H9 (cell line): ENCODE data around the gene FOLR2. TPM values are rescaled to one million over a fixed set of nuclear protein-coding genes. Genes with fewer than 3 reads are reported as not detected.

Source experiments
- DNase-seq: peaks from one replicate; pipeline ENCODE4 v3.0.0-alpha.2; 2017
- H2AFZ ChIP-seq: one replicate; pipeline ENCODE4 v1.6.1; 2013; ENCODE audit warnings: mild to moderate bottlenecking, low read length, control low read depth, moderate library complexity
- H2AK5ac ChIP-seq: 2 replicates; pipeline ENCODE4 v1.6.1; 2013; ENCODE audit warnings: low read length, control low read depth, mixed read lengths; ENCODE audit not compliant: insufficient read length
- H2BK120ac ChIP-seq: one replicate; pipeline ENCODE4 v1.6.1; 2013; ENCODE audit warnings: low read depth, mild to moderate bottlenecking, low read length, control low read depth, inconsistent platforms; ENCODE audit not compliant: poor library complexity, severe bottlenecking
- H2BK12ac ChIP-seq: 2 replicates; pipeline ENCODE4 v1.6.1; 2013; ENCODE audit warnings: low read length, control low read depth, mixed read lengths, low read depth; ENCODE audit not compliant: insufficient read length
- H2BK15ac ChIP-seq: 2 replicates; pipeline ENCODE4 v1.6.1; 2013; ENCODE audit warnings: low read depth, low read length, control low read depth
- H2BK20ac ChIP-seq: one replicate; pipeline ENCODE4 v1.6.1; 2013; ENCODE audit warnings: low read depth, mild to moderate bottlenecking, low read length, control low read depth, inconsistent platforms; ENCODE audit not compliant: poor library complexity, severe bottlenecking
- H2BK5ac ChIP-seq: 2 replicates; pipeline ENCODE4 v1.6.1; 2013; ENCODE audit warnings: low read length, control low read depth, mixed read lengths; ENCODE audit not compliant: insufficient read length
- H3K14ac ChIP-seq: 2 replicates; pipeline ENCODE4 v1.6.1; 2013; ENCODE audit warnings: low read length, control low read depth; ENCODE audit not compliant: insufficient read depth
- H3K18ac ChIP-seq: 2 replicates; pipeline ENCODE4 v1.6.1; 2013; ENCODE audit warnings: low read depth, mild to moderate bottlenecking, mixed read lengths, low read length, control low read depth; ENCODE audit not compliant: insufficient read length
- H3K23ac ChIP-seq: 2 replicates; pipeline ENCODE4 v1.6.1; 2013; ENCODE audit warnings: low read length, control low read depth, mixed read lengths, low read depth; ENCODE audit not compliant: insufficient read length
- H3K23me2 ChIP-seq: 2 replicates; pipeline ENCODE4 v1.6.1; 2013; ENCODE audit warnings: low read depth, mild to moderate bottlenecking, mixed read lengths, low read length, control low read depth; ENCODE audit not compliant: insufficient read length, poor library complexity, severe bottlenecking
- H3K27ac ChIP-seq: 2 replicates; pipeline ENCODE4 v1.5.1; 2013; ENCODE audit warnings: low read length, control low read depth, mixed read lengths, low read depth; ENCODE audit not compliant: insufficient read length
- H3K27me3 ChIP-seq: 2 replicates; pipeline ENCODE4 v1.6.1; 2013; ENCODE audit warnings: low read length, control low read depth, inconsistent platforms; ENCODE audit not compliant: insufficient read depth
- H3K4ac ChIP-seq: 2 replicates; pipeline ENCODE4 v1.6.1; 2013; ENCODE audit warnings: low read depth, mild to moderate bottlenecking, control low read depth, inconsistent platforms, low read length, moderate library complexity
- H3K4me1 ChIP-seq: 2 replicates; pipeline ENCODE4 v1.6.1; 2013; ENCODE audit warnings: low read length, control low read depth, inconsistent platforms; ENCODE audit not compliant: insufficient read depth
- H3K4me2 ChIP-seq: 2 replicates; pipeline ENCODE4 v1.6.1; 2013; ENCODE audit warnings: low read length, control low read depth, mixed read lengths; ENCODE audit not compliant: insufficient read length, insufficient read depth
- H3K56ac ChIP-seq: 2 replicates; pipeline ENCODE4 v1.6.1; 2013; ENCODE audit warnings: low read depth, mild to moderate bottlenecking, mixed read lengths, low read length, control low read depth; ENCODE audit not compliant: insufficient read length
- H3K79me1 ChIP-seq: 2 replicates; pipeline ENCODE4 v1.6.1; 2013; ENCODE audit warnings: low read depth, mild to moderate bottlenecking, moderate library complexity, low read length, control low read depth, inconsistent platforms; ENCODE audit not compliant: insufficient read depth, poor library complexity, severe bottlenecking
- H3K79me2 ChIP-seq: 2 replicates; pipeline ENCODE4 v1.6.1; 2013; ENCODE audit warnings: low read length, control low read depth, inconsistent platforms; ENCODE audit not compliant: insufficient read depth
- H3K9ac ChIP-seq: 2 replicates; pipeline ENCODE4 v1.6.1; 2013; ENCODE audit warnings: low read length, control low read depth, mixed read lengths; ENCODE audit not compliant: insufficient read length; ENCODE audit errors: extremely low read depth
- H3K9me3 ChIP-seq: one replicate; pipeline ENCODE4 v1.6.1; 2013; ENCODE audit warnings: low read depth, low read length, inconsistent platforms; ENCODE audit not compliant: control insufficient read depth
- H3T11ph ChIP-seq: one replicate; pipeline ENCODE4 v1.6.1; 2013; ENCODE audit warnings: mild to moderate bottlenecking, low read length, control low read depth, inconsistent platforms
- H4K20me1 ChIP-seq: one replicate; pipeline ENCODE4 v1.6.1; 2013; ENCODE audit not compliant: control insufficient read depth, insufficient read length, insufficient read depth
- H4K5ac ChIP-seq: 2 replicates; pipeline ENCODE4 v1.6.1; 2013; ENCODE audit warnings: low read depth, mild to moderate bottlenecking, mixed read lengths, low read length, control low read depth; ENCODE audit not compliant: insufficient read length
- H4K8ac ChIP-seq: replicated peaks from 2 replicates; pipeline ENCODE4 v1.6.1; 2013; ENCODE audit warnings: low read length, control low read depth, mixed read lengths, low read depth; ENCODE audit not compliant: insufficient read length
- H4K91ac ChIP-seq: 2 replicates; pipeline ENCODE4 v1.6.1; 2013; ENCODE audit warnings: low read depth, mild to moderate bottlenecking, moderate library complexity, mixed read lengths, low read length, control low read depth; ENCODE audit not compliant: insufficient read length
- H3K27ac Mint-ChIP-seq, 3 experiments: 2 replicates in 2 of 3; 3 replicates in 1 of 3; pipeline ENCODE4 v1.8.0; 2020 to 2021; ENCODE audit warnings: mixed read lengths in 3 of 3, mild to moderate bottlenecking in 1 of 3, moderate library complexity in 1 of 3
- H3K27me3 Mint-ChIP-seq: 2 replicates; pipeline ENCODE4 v1.8.0; 2021; ENCODE audit warnings: low read depth, mild to moderate bottlenecking, moderate library complexity, mixed read lengths
- H3K36me3 Mint-ChIP-seq, 3 experiments: 2 replicates in 2 of 3; 3 replicates in 1 of 3; pipeline ENCODE4 v1.8.0; 2020 to 2021; ENCODE audit warnings: low read depth in 3 of 3, mixed read lengths in 3 of 3; ENCODE audit not compliant: insufficient read depth in 1 of 3
- H3K4me1 Mint-ChIP-seq, 2 experiments: 2 replicates each; pipeline ENCODE4 v1.8.0; 2020; ENCODE audit warnings: mixed read lengths in 2 of 2
- H3K4me3 Mint-ChIP-seq, 2 experiments: 2 replicates in 1 of 2; 3 replicates in 1 of 2; pipeline ENCODE4 v1.8.0; 2020 to 2021; ENCODE audit warnings: mild to moderate bottlenecking in 2 of 2, mixed read lengths in 2 of 2, moderate library complexity in 1 of 2
- H3K9me3 Mint-ChIP-seq, 2 experiments: 2 replicates in 1 of 2; 3 replicates in 1 of 2; pipeline ENCODE4 v1.8.0; 2020; ENCODE audit warnings: mild to moderate bottlenecking in 2 of 2, mixed read lengths in 2 of 2, moderate library complexity in 1 of 2
- CTCF ChIP-seq: fragments of 200-600 bp; sonication (generic); conservative IDR thresholded peaks from 3 replicates; pipeline ENCODE4 v1.8.0; 2021; ENCODE audit warnings: antibody characterized with exemption, mild to moderate bottlenecking
- WGBS: extraction: QIAGEN DNeasy Blood & Tissue Kit; methylation state at CpG from one replicate; pipeline ENCODE4 v1.1.7; 2013; ENCODE audit warnings: missing lambda C conversion rate, low lambda C conversion rate, mixed read lengths; ENCODE audit not compliant: insufficient read length; ENCODE audit errors: extremely low coverage; 5-methylcytosine and 5-hydroxymethylcytosine counted together
- total RNA-seq: library from RNA; stranded (reverse); gene quantifications from 2 replicates; pipeline ENCODE4 v1.2.1, GENCODE V29; 2021

Gene FOLR2
- total RNA-seq, 1 experiment from 2014 or later = not detected

GRCh38 chr11:72257570-72257969 lies 41.0 kb downstream of the FOLR2 start:
- H3K27me3 Mint-ChIP-seq = peaks cover 9% of the 10 kb centered on the region
- no peak overlapping the region for H3K27ac Mint-ChIP-seq
- no peak for TF ChIP-seq CTCF
- H2BK120ac ChIP-seq = no peak overlapping the region
- H3K9me3 ChIP-seq = no peaks in the 10 kb centered on the region
- H3K23me2 ChIP-seq = no peaks in the 10 kb centered on the region
- no peaks in the 10 kb centered on the region for H3K79me1 ChIP-seq
- no peaks in the 10 kb centered on the region for H4K20me1 ChIP-seq
- no peak overlapping the region for H3K4me2 ChIP-seq
- no peak for DNase-seq
- H3K36me3 Mint-ChIP-seq = peaks cover 0 to 8% (median 0%) of the 10 kb centered on the region in 3 experiments; a peak in 2 of 7 replicates
- H3K4me1 ChIP-seq = no peaks in the 10 kb centered on the region
- H4K91ac ChIP-seq = no peak overlapping the region
- H2BK12ac ChIP-seq = no peak overlapping the region
- no peak overlapping the region for H3K18ac ChIP-seq
- WGBS = no CpG with 5 or more reads among the region's 2 CpGs
- H3K79me2 ChIP-seq = no peaks in the 10 kb centered on the region
- no peak overlapping the region for H2AK5ac ChIP-seq
- H3T11ph ChIP-seq = no peak overlapping the region
- H3K4me1 Mint-ChIP-seq = peaks cover 10 to 11% of the 10 kb centered on the region in 2 experiments
- no peak overlapping the region for H4K5ac ChIP-seq
- peaks cover 4 to 17% of the 10 kb centered on the region in 2 experiments; a peak in 4 of 5 replicates for H3K9me3 Mint-ChIP-seq
- no peak overlapping the region for H3K14ac ChIP-seq
- no peak overlapping the region for H2BK5ac ChIP-seq
- H3K27me3 ChIP-seq = no peaks in the 10 kb centered on the region; the same call in 1 of the 2 replicates
- H3K9ac ChIP-seq = no peak overlapping the region
- H3K27ac ChIP-seq = no peak overlapping the region
- H2BK20ac ChIP-seq = no peak overlapping the region
- H2BK15ac ChIP-seq = no peak overlapping the region
- H3K23ac ChIP-seq = no peak overlapping the region
- H3K56ac ChIP-seq = no peak overlapping the region
- H3K4me3 Mint-ChIP-seq = no peak overlapping the region
- H2AFZ ChIP-seq = no peak overlapping the region
- no peak overlapping the region for H3K4ac ChIP-seq
- H4K8ac ChIP-seq = no peak overlapping the region
